Stimulated activated CD8-positive, alpha-beta memory T cell treated with anti-CD3 and anti-CD28 coated beads, Interleukin-7, amount 100 ng/mL, for 24 hours (primary cell): ENCODE results near the gene KRTAP4-4.

Experiments
- DNase-seq: peaks from one replicate; pipeline ENCODE4 v3.0.0-alpha.2; 2020; ENCODE audit warnings: low read depth

Gene KRTAP4-4

DNA sequence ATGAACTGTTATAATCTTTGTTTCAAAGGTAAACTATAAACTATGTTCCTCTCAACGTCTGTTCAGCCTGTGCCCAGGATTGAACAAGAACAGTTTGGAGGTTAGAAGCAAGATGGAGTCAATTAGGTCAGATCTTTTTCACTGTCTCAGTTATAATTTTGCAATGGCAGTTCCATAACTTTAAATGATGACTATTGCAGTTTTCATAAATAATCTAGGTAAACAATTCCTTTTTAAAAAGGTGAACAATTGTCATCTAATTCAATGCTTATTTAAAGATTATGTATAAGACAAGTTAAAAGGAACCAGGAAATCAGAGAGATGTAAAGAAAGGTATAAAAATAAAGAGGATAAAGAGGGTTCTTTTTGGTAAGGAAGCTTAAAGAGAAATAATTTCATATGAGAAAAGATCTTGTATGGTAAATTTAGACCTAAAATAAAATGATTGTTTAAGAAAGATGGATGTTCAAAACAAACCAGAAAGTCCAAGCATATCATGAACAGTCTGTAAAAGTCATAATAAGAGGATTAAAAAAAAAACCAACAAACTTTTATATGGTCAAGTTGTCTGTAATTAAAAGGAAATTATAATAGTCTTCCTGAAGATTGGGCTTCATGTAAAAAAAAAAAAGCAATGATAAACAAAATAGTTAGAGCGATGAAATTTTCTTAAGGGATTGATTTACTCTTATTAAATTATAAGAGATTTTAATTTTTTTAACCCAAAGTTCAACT is 49.2 kb downstream of the KRTAP4-4 start:
- DNase-seq: no peak
